ENCODE results near the gene STK11IP. TPM values are rescaled to one million over a fixed set of nuclear protein-coding genes. Genes with fewer than 3 reads are reported as not detected.

STK11IP gene
- total and polyA plus RNA-seq, 9 of the 15 experiments (the other 6 are each of a cell fraction or from before 2014, with no cell fraction given), result 0.52 to 21.7 (median 5.6) TPM

- TF ChIP-seq AFF1 (IDR thresholded peaks at IDR 0.05; ENCODE audit: low read depth in 1 of 2, partially characterized antibody in 2 of 2) (peak in 1 of 2 experiments; percentile 39), FOXM1 (IDR thresholded peaks at IDR 0.05; ENCODE audit: low read depth) (no peak), FOXM1 (CRISPR knock-in tag; IDR thresholded peaks at IDR 0.05; ENCODE audit: low read depth) (no peak), FOXP4 (CRISPR knock-in tag; IDR thresholded peaks at IDR 0.05; ENCODE audit: borderline replicate concordance) (no peak), ZBTB7A (IDR thresholded peaks at IDR 0.05; ENCODE audit: borderline replicate concordance, control insufficient read depth, low read depth, low read length) (peak; percentile 61), ARID4B (CRISPR knock-in tag; IDR thresholded peaks at IDR 0.05) (no peak), LEF1 (IDR thresholded peaks at IDR 0.05) (peak; percentile 75), ZSCAN32 (CRISPR knock-in tag; IDR thresholded peaks at IDR 0.05) (no peak), VEZF1 (CRISPR knock-in tag; IDR thresholded peaks at IDR 0.05) (peak; percentile 80), ZNF384 (IDR thresholded peaks at IDR 0.05; ENCODE audit: low read depth, low read length) (peak; percentile 98), ARID1B (IDR thresholded peaks at IDR 0.05) (peak; percentile 26; the same call in 1 of the 2 replicates), HDAC3 (IDR thresholded peaks at IDR 0.05; ENCODE audit: borderline replicate concordance, partially characterized antibody) (peak; percentile 30)
These were observed 2.4 kb upstream of the STK11IP start (continued) for GRCh38 chr2:219595256-219595655.

Data from K562 (cell line).